HEK293 (cell line): ENCODE measurements around the gene EOGT.

Experiments
- CTCF ChIP-seq: fragments of 450-650 bp; formaldehyde crosslinking; IDR thresholded peaks from 2 replicates; pipeline ENCODE4 v1.5.1; 2016; ENCODE audit warnings: missing biosample characterization, missing genetic modification characterization
- ZNF184 ChIP-seq: fragments of 450-650 bp; IDR thresholded peaks from 2 replicates; pipeline ENCODE4 v1.5.1; 2018; ENCODE audit warnings: missing biosample characterization, mild to moderate bottlenecking, missing genetic modification characterization
- ZNF398 ChIP-seq: fragments of 450-650 bp; formaldehyde crosslinking; IDR thresholded peaks from 2 replicates; pipeline ENCODE4 v1.5.1; 2017; ENCODE audit warnings: missing biosample characterization, missing genetic modification characterization
- ZNF449 ChIP-seq: fragments of 450-650 bp; formaldehyde crosslinking; IDR thresholded peaks from 2 replicates; pipeline ENCODE4 v1.5.1; 2017; ENCODE audit warnings: missing biosample characterization, mild to moderate bottlenecking, missing genetic modification characterization, moderate library complexity
- ZNF48 ChIP-seq: fragments of 450-650 bp; formaldehyde crosslinking; IDR thresholded peaks from 2 replicates; pipeline ENCODE4 v1.5.1; 2016; ENCODE audit warnings: missing biosample characterization, missing genetic modification characterization
- ZNF529 ChIP-seq: fragments of 450-650 bp; formaldehyde crosslinking; IDR thresholded peaks from 2 replicates; pipeline ENCODE4 v1.5.1; 2017; ENCODE audit warnings: missing genetic modification characterization, missing biosample characterization; ENCODE audit not compliant: insufficient replicate concordance

GRCh38 chr3:69016901-69017300, 3.4 kb upstream of the EOGT start:
- TF ChIP-seq ZNF184 (tag by site-specific recombination): no peak
- TF ChIP-seq ZNF529 (tag by site-specific recombination): no peak
- TF ChIP-seq ZNF449 (tag by site-specific recombination): no peak
- no peak for TF ChIP-seq ZNF48 (tag by site-specific recombination)
- no peak for TF ChIP-seq CTCF (tag by site-specific recombination)
- TF ChIP-seq ZNF398 (tag by site-specific recombination): no peak
